K562 (cell line): Measurements from ENCODE around the gene MKNK2. TPM values are rescaled to one million over a fixed set of nuclear protein-coding genes. Genes with fewer than 3 reads are reported as not detected.
A peak's percentile ranks its signal among the peaks of the same experiment; 100 is the strongest.

Source experiments
- CREM ChIP-seq: IDR thresholded peaks from 2 replicates; pipeline ENCODE4 v1.6.1; 2014; ENCODE audit warnings: antibody characterized with exemption, low read depth
- DACH1 ChIP-seq: fragments of 450-650 bp; IDR thresholded peaks from 2 replicates; pipeline ENCODE4 v1.6.1; 2018; ENCODE audit not compliant: partially characterized antibody
- ESRRA ChIP-seq: fragments of 450-650 bp; IDR thresholded peaks from 2 replicates; pipeline ENCODE4 v1.6.1; 2014; ENCODE audit warnings: low read depth, mild to moderate bottlenecking, moderate library complexity, borderline replicate concordance
- GATA2 ChIP-seq: sonication (generic); formaldehyde crosslinking; IDR thresholded peaks from 2 replicates; pipeline ENCODE4 v1.4.0; 2020; ENCODE audit warnings: mild to moderate bottlenecking, missing genetic modification reagents
- HOMEZ ChIP-seq: fragments of 250-450 bp; sonication (Bioruptor Pico); IDR thresholded peaks from 2 replicates; pipeline ENCODE4 v1.4.0; 2020; ENCODE audit warnings: mild to moderate bottlenecking, moderate library complexity
- JUNB ChIP-seq: fragments of 450-650 bp; formaldehyde crosslinking; conservative IDR thresholded peaks from 2 replicates; pipeline ENCODE4 v1.4.0; 2020; ENCODE audit warnings: mild to moderate bottlenecking
- NR0B1 ChIP-seq: fragments of 450-650 bp; IDR thresholded peaks from one replicate; pipeline ENCODE4 v1.6.1; 2018; ENCODE audit warnings: mild to moderate bottlenecking, moderate library complexity; ENCODE audit not compliant: partially characterized antibody
- NR2C1 ChIP-seq, 2 experiments: fragments of 450-650 bp; IDR thresholded peaks; 2 replicates each; pipeline ENCODE4 v1.6.1; 2017; ENCODE audit warnings: mild to moderate bottlenecking in 2 of 2, antibody characterized with exemption in 1 of 2, inconsistent platforms in 1 of 2, missing compliant biosample characterization in 1 of 2, missing genetic modification characterization in 1 of 2
- PHF8 ChIP-seq: fragments of 200-600 bp; sonication (generic); IDR thresholded peaks from 2 replicates; pipeline ENCODE4 v1.6.1; 2012; ENCODE audit warnings: mixed run types, mild to moderate bottlenecking, inconsistent platforms, low read length, moderate library complexity, borderline replicate concordance
- SIX5 ChIP-seq, 2 experiments: IDR thresholded peaks; 2 replicates each; pipeline ENCODE4 v1.6.1; 2011; ENCODE audit warnings: low read length in 2 of 2, borderline replicate concordance in 1 of 2, low read depth in 1 of 2, mild to moderate bottlenecking in 1 of 2, moderate library complexity in 1 of 2; ENCODE audit not compliant: insufficient read depth in 1 of 2
- SMARCE1 ChIP-seq: fragments of 450-650 bp; IDR thresholded peaks from 2 replicates; pipeline ENCODE4 v1.7.1; 2016; ENCODE audit warnings: mild to moderate bottlenecking
- SOX6 ChIP-seq: fragments of 450-650 bp; IDR thresholded peaks from 2 replicates; pipeline ENCODE4 v1.6.1; 2014; ENCODE audit warnings: mild to moderate bottlenecking
- SP1 ChIP-seq: sonication (generic); formaldehyde crosslinking; IDR thresholded peaks from 2 replicates; pipeline ENCODE4 v1.8.1; 2022; ENCODE audit warnings: mild to moderate bottlenecking, missing genetic modification reagents
- TCF3 ChIP-seq: sonication (generic); formaldehyde crosslinking; IDR thresholded peaks from 2 replicates; pipeline ENCODE4 v1.4.0; 2020; ENCODE audit warnings: mild to moderate bottlenecking, missing genetic modification reagents
- YY1 ChIP-seq, 3 experiments: IDR thresholded peaks; 2 replicates each; pipeline ENCODE4 v1.6.1; 2011; ENCODE audit warnings: low read length in 2 of 3, mild to moderate bottlenecking in 2 of 3, moderate library complexity in 2 of 3, borderline replicate concordance in 1 of 3, control low read depth in 1 of 3, low read depth in 1 of 3; ENCODE audit not compliant: insufficient read depth in 3 of 3, insufficient replicate concordance in 2 of 3, control insufficient read depth in 1 of 3, insufficient read length in 1 of 3; ENCODE audit errors: extremely low read depth in 1 of 3
- polyA plus RNA-seq, 8 experiments: library from polyadenylated mRNA; depleted of rRNA in 4 of 8; stranded (reverse) in 5 of 8; unstranded in 3 of 8; fragments of >200 nt; fragmentation: Nextera tagmentation in 2 of 8; fragmentation: Illumina TruSeq in 1 of 8; extraction: Ambion mirVana in 2 of 8; extraction: Trizol in 1 of 8; gene quantifications; 2 replicates each; pipeline versions ENCODE4 v1.2.1 to v1.2.3, GENCODE V29; 2011 to 2014; ENCODE audit warnings: inconsistent platforms in 1 of 8, missing spikeins in 1 of 8
- total RNA-seq, 7 experiments: library from RNA; depleted of rRNA in 6 of 7; stranded (reverse); fragments of >200 nt in 6 of 7; fragmentation: Illumina TruSeq in 2 of 7; extraction: Trizol in 2 of 7; gene quantifications; 2 replicates each; pipeline versions ENCODE4 v1.2.1 to v1.2.3, GENCODE V29; 2011 to 2021; ENCODE audit warnings: low replicate concordance in 1 of 7
- TF ChIP-seq, protein P1 (sequence below): sonication (generic); formaldehyde crosslinking; IDR thresholded peaks from 2 replicates; pipeline ENCODE4 v1.8.0; 2023; ENCODE audit warnings: missing genetic modification reagents, mild to moderate bottlenecking, borderline replicate concordance

Gene MKNK2
- total and polyA plus RNA-seq, 9 of the 15 experiments (the other 6 are each of a cell fraction or from before 2014, with no cell fraction given): 5.1 to 191 (median 51.9) TPM

DNA sequence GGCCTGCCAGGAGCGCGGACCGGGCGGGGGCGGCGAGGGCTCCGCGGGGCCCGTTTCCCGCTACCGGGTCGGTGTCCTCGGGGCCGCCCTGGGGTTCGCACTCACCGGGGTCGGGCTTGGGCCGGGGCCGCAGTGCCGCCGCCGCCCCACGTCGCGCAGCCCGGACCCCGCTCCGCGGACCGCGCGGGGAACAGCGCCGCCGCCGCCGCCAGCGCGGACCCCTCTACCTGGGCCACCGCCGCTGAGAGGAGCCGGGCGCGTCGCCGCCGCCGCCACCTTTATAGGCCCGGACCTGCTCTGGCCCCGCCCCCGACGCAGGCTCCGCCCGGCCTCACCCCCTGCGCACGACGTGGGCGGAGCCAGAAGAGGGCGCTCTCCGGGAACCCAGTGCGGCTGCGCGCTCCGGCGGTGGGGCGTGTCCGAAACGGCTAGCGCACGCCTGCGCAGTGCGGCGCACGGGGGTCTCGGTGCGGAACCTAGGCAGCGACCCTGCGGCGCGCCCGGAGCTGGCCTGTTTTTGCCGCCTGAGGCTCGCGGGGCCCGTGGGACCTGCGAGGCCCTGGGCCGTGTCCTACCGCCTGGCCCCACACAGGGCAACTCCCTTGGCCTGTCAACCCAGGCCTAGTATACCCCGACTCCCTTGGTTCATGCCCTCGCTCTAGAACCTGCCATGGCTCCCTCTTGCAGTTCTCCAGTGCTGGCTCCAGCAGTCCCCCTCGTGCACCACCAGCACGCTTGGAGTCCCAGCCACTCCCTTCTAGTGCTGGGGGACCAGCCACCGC is at the start of gene MKNK2 (continued):
- TF ChIP-seq ESRRA: peak; percentile 31; the same call in 1 of the 2 replicates
- TF ChIP-seq TCF3 (CRISPR knock-in tag): no peak
- TF ChIP-seq CREM: peak; percentile 92
- TF ChIP-seq HOMEZ (CRISPR knock-in tag): no peak
- TF ChIP-seq SP1 (CRISPR knock-in tag): peak; percentile 96
- TF ChIP-seq SMARCE1: no peak
- no peak for TF ChIP-seq DACH1
- TF ChIP-seq YY1 (IDR thresholded peaks at IDR 0.05; ENCODE audit: borderline replicate concordance in 1 of 3, control insufficient read depth in 1 of 3, extremely low read depth in 1 of 3, insufficient read depth in 3 of 3, insufficient read length in 1 of 3, insufficient replicate concordance in 2 of 3, low read depth in 1 of 3, low read length in 2 of 3): peak in 2 of 3 experiments; percentile 65 to 75
- no peak for TF ChIP-seq JUNB (CRISPR knock-in tag)
- TF ChIP-seq PHF8: peak; percentile 80; the same call in 1 of the 2 replicates
- no peak for TF ChIP-seq GATA2 (CRISPR knock-in tag)
- TF ChIP-seq NR0B1: no peak
- TF ChIP-seq NR2C1 (IDR thresholded peaks at IDR 0.05): no peak
- 0 out of 2 replicates have a peak, but pooled peaks have one; percentile 28 for TF ChIP-seq NR2C1 (tag; IDR thresholded peaks at IDR 0.05)
- no peak for TF ChIP-seq SOX6
- TF ChIP-seq, protein P1, sequence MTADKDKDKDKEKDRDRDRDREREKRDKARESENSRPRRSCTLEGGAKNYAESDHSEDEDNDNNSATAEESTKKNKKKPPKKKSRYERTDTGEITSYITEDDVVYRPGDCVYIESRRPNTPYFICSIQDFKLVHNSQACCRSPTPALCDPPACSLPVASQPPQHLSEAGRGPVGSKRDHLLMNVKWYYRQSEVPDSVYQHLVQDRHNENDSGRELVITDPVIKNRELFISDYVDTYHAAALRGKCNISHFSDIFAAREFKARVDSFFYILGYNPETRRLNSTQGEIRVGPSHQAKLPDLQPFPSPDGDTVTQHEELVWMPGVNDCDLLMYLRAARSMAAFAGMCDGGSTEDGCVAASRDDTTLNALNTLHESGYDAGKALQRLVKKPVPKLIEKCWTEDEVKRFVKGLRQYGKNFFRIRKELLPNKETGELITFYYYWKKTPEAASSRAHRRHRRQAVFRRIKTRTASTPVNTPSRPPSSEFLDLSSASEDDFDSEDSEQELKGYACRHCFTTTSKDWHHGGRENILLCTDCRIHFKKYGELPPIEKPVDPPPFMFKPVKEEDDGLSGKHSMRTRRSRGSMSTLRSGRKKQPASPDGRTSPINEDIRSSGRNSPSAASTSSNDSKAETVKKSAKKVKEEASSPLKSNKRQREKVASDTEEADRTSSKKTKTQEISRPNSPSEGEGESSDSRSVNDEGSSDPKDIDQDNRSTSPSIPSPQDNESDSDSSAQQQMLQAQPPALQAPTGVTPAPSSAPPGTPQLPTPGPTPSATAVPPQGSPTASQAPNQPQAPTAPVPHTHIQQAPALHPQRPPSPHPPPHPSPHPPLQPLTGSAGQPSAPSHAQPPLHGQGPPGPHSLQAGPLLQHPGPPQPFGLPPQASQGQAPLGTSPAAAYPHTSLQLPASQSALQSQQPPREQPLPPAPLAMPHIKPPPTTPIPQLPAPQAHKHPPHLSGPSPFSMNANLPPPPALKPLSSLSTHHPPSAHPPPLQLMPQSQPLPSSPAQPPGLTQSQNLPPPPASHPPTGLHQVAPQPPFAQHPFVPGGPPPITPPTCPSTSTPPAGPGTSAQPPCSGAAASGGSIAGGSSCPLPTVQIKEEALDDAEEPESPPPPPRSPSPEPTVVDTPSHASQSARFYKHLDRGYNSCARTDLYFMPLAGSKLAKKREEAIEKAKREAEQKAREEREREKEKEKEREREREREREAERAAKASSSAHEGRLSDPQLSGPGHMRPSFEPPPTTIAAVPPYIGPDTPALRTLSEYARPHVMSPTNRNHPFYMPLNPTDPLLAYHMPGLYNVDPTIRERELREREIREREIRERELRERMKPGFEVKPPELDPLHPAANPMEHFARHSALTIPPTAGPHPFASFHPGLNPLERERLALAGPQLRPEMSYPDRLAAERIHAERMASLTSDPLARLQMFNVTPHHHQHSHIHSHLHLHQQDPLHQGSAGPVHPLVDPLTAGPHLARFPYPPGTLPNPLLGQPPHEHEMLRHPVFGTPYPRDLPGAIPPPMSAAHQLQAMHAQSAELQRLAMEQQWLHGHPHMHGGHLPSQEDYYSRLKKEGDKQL (CRISPR knock-in tag): no peak
- 0 out of 4 replicates have a peak, but pooled peaks of 1 of the 2 experiments have one; percentile 17 for TF ChIP-seq SIX5 (IDR thresholded peaks at IDR 0.05; ENCODE audit: borderline replicate concordance in 1 of 2, insufficient read depth in 1 of 2, low read depth in 1 of 2, low read length in 2 of 2)
